Stimulated activated CD8-positive, alpha-beta memory T cell treated with anti-CD3 and anti-CD28 coated beads, Interleukin-12 subunit alpha, Interleukin-12 subunit beta, amount 100 ng/mL, for 24 hours (primary cell): ENCODE results near the gene GARNL3.

Experiments
- DNase-seq: peaks from one replicate; pipeline ENCODE4 v3.0.0-alpha.2; 2020; ENCODE audit errors: extremely low read depth

GARNL3 gene

GRCh38 chr9:127349483-127350113, 85.0 kb downstream of the GARNL3 start:
- DNase-seq = no peak

GRCh38 chr9:127351182-127352166, 86.9 kb downstream of the GARNL3 start:
- no peak for DNase-seq

- no peak for DNase-seq
Observed at GRCh38 chr9:127353882-127354281, 89.3 kb downstream of the GARNL3 start.

- no peak for DNase-seq
Observed at GRCh38 chr9:127356906-127357305, 92.3 kb downstream of the GARNL3 start.

GRCh38 chr9:127358023-127358535, 93.5 kb downstream of the GARNL3 start:
- no peak for DNase-seq

GRCh38 chr9:127358770-127359169, 94.2 kb downstream of the GARNL3 start:
- DNase-seq = no peak

GRCh38 chr9:127360250-127360649, 95.7 kb downstream of the GARNL3 start:
- no peak for DNase-seq

GRCh38 chr9:127360829-127361228, 96.3 kb downstream of the GARNL3 start:
- DNase-seq = no peak

GRCh38 chr9:127361561-127361960, 97.0 kb downstream of the GARNL3 start:
- no peak for DNase-seq

- DNase-seq = no peak
Observed at GRCh38 chr9:127362829-127363228, 98.3 kb downstream of the GARNL3 start.

- DNase-seq = no peak
Observed at GRCh38 chr9:127365461-127365860, 100.9 kb downstream of the GARNL3 start.

GRCh38 chr9:127366594-127366993, 102.0 kb downstream of the GARNL3 start:
- no peak for DNase-seq

GRCh38 chr9:127368852-127369402, 104.4 kb downstream of the GARNL3 start:
- no peak for DNase-seq

GRCh38 chr9:127369428-127369827, 104.9 kb downstream of the GARNL3 start:
- DNase-seq = no peak

GRCh38 chr9:127370147-127370579, 105.6 kb downstream of the GARNL3 start:
- no peak for DNase-seq

GRCh38 chr9:127370672-127371648, 106.4 kb downstream of the GARNL3 start:
- DNase-seq = no peak

- DNase-seq = no peak
Observed at GRCh38 chr9:127380479-127380878, 115.9 kb downstream of the GARNL3 start.

GRCh38 chr9:127382541-127382940, 118.0 kb downstream of the GARNL3 start:
- DNase-seq = no peak

- DNase-seq = no peak
Observed at GRCh38 chr9:127384016-127384730, 119.6 kb downstream of the GARNL3 start.

- DNase-seq = no peak
Observed at GRCh38 chr9:127384901-127385300, 120.3 kb downstream of the GARNL3 start.

GRCh38 chr9:127386249-127386648, 121.7 kb downstream of the GARNL3 start:
- no peak for DNase-seq
